Measurements from ENCODE around the gene TBC1D5. TPM values are rescaled to one million over a fixed set of nuclear protein-coding genes. Genes with fewer than 3 reads are reported as not detected.
"Not testable (repeated sequence)": the region's sequence is repeated elsewhere in the genome, so short reads cannot be mapped to it uniquely, and the experiment has no call there.

Gene TBC1D5
- total RNA-seq, 3 donors from 2014 or later (not counting 1 experiment from before 2014, with no cell fraction given), result 63.8 to 81.9 (median 74.9) TPM

GRCh38 chr3:17544632-17545031 lies 197.8 kb downstream of the TBC1D5 start:
- H3K27me3 Mint-ChIP-seq (ENCODE audit: low read depth in 2 of 2), result no peaks in the 10 kb centered on the region
- Histone ChIP-seq H3K4me3 (ENCODE audit: low read length) (no peak overlapping the region), H3K36me3 (ENCODE audit: control insufficient read depth, insufficient read depth, low read length) (peaks cover 2% of the 10 kb centered on the region), H3K27me3 (ENCODE audit: control insufficient read depth, insufficient read depth, low read length) (no peaks in the 10 kb centered on the region), H3K9me3 (ENCODE audit: control insufficient read depth, insufficient read depth, low read length) (no peaks in the 10 kb centered on the region), H3K4me1 (ENCODE audit: control insufficient read depth, insufficient read depth, low read length) (no peaks in the 10 kb centered on the region), H3K27ac (ENCODE audit: low read length) (no peak overlapping the region)
- intact Hi-C loops (cut with micrococcal nuclease), result no loop called here
- no peaks in the 10 kb centered on the region for H3K36me3 Mint-ChIP-seq
- no peak overlapping the region for H3K27ac Mint-ChIP-seq
- WGBS (ENCODE audit: insufficient coverage), result 100% methylated on average over 1 of the region's 2 CpGs
- ATAC-seq (no peak), DNase-seq (no peak)
- H3K4me3 Mint-ChIP-seq, result no peak overlapping the region
- TF ChIP-seq CTCF (IDR thresholded peaks at IDR 0.05), result no peak
- no peaks in the 10 kb centered on the region for H3K9me3 Mint-ChIP-seq
- H3K4me1 Mint-ChIP-seq, result no peaks in the 10 kb centered on the region

- Histone ChIP-seq H3K9me3 (ENCODE audit: control insufficient read depth, insufficient read depth, low read length) (no peaks in the 10 kb centered on the region), H3K36me3 (ENCODE audit: control insufficient read depth, insufficient read depth, low read length) (peaks cover 2% of the 10 kb centered on the region), H3K27me3 (ENCODE audit: control insufficient read depth, insufficient read depth, low read length) (no peaks in the 10 kb centered on the region), H3K4me3 (ENCODE audit: low read length) (no peak overlapping the region), H3K27ac (ENCODE audit: low read length) (no peak overlapping the region), H3K4me1 (ENCODE audit: control insufficient read depth, insufficient read depth, low read length) (no peaks in the 10 kb centered on the region)
- no peak overlapping the region for H3K4me3 Mint-ChIP-seq
- no peak for TF ChIP-seq CTCF (IDR thresholded peaks at IDR 0.05)
- ATAC-seq, result no peak
- no peak overlapping the region for H3K27ac Mint-ChIP-seq
- intact Hi-C loops (cut with micrococcal nuclease), result no loop called here
- peaks cover 0 to 9% of the 10 kb centered on the region in 2 donors for H3K4me1 Mint-ChIP-seq
- no peaks in the 10 kb centered on the region for H3K27me3 Mint-ChIP-seq (ENCODE audit: low read depth in 2 of 2)
- DNase-seq, result no peak
- no peaks in the 10 kb centered on the region for H3K9me3 Mint-ChIP-seq
- WGBS (ENCODE audit: insufficient coverage), result no CpG with 5 or more reads among the region's 1 CpG
- no peaks in the 10 kb centered on the region for H3K36me3 Mint-ChIP-seq
Observed at GRCh38 chr3:17542591-17542990, 199.8 kb downstream of the TBC1D5 start.

- no peak overlapping the region for H3K4me3 ChIP-seq (ENCODE audit: low read length)
- DNase-seq (no peak), ATAC-seq (no peak)
- 100% methylated on average over 2 of the region's 3 CpGs for WGBS (ENCODE audit: insufficient coverage)
- no peak overlapping the region for H3K4me3 Mint-ChIP-seq
- peaks cover 0 to 14% of the 10 kb centered on the region in 2 donors for H3K4me1 Mint-ChIP-seq
- H3K27me3 ChIP-seq (ENCODE audit: control insufficient read depth, insufficient read depth, low read length), result no peaks in the 10 kb centered on the region
- no peaks in the 10 kb centered on the region for H3K9me3 ChIP-seq (ENCODE audit: control insufficient read depth, insufficient read depth, low read length)
- no peaks in the 10 kb centered on the region for H3K9me3 Mint-ChIP-seq
- no peak overlapping the region for H3K27ac ChIP-seq (ENCODE audit: low read length)
- H3K36me3 Mint-ChIP-seq, result no peaks in the 10 kb centered on the region
- H3K27me3 Mint-ChIP-seq (ENCODE audit: low read depth in 2 of 2), result no peaks in the 10 kb centered on the region
- H3K27ac Mint-ChIP-seq, result no peak overlapping the region
- intact Hi-C loops (cut with micrococcal nuclease), result no loop called here
- H3K4me1 ChIP-seq (ENCODE audit: control insufficient read depth, insufficient read depth, low read length), result no peaks in the 10 kb centered on the region
- H3K36me3 ChIP-seq (ENCODE audit: control insufficient read depth, insufficient read depth, low read length), result peaks cover 2% of the 10 kb centered on the region
- no peak for TF ChIP-seq CTCF (IDR thresholded peaks at IDR 0.05)
Observed at GRCh38 chr3:17539436-17539835, 203.0 kb downstream of the TBC1D5 start.

GRCh38 chr3:17535274-17535673 lies 207.2 kb downstream of the TBC1D5 start:
- H3K9me3 Mint-ChIP-seq, result no peaks in the 10 kb centered on the region
- H3K9me3 ChIP-seq (ENCODE audit: control insufficient read depth, insufficient read depth, low read length), result no peaks in the 10 kb centered on the region
- H3K36me3 ChIP-seq (ENCODE audit: control insufficient read depth, insufficient read depth, low read length), result no peaks in the 10 kb centered on the region
- H3K4me3 Mint-ChIP-seq, result no peak overlapping the region
- H3K36me3 Mint-ChIP-seq, result no peaks in the 10 kb centered on the region
- H3K27me3 Mint-ChIP-seq (ENCODE audit: low read depth in 2 of 2), result no peaks in the 10 kb centered on the region
- no peaks in the 10 kb centered on the region for H3K4me1 ChIP-seq (ENCODE audit: control insufficient read depth, insufficient read depth, low read length)
- no peak overlapping the region for H3K4me3 ChIP-seq (ENCODE audit: low read length)
- H3K27ac ChIP-seq (ENCODE audit: low read length), result no peak overlapping the region
- ATAC-seq (no peak), DNase-seq (no peak)
- intact Hi-C loops (cut with micrococcal nuclease), result no loop called here
- WGBS (ENCODE audit: insufficient coverage), result 98% methylated on average over 2 of the region's 2 CpGs
- H3K27ac Mint-ChIP-seq, result no peak overlapping the region
- peaks cover 0 to 14% of the 10 kb centered on the region in 2 donors for H3K4me1 Mint-ChIP-seq
- no peak for TF ChIP-seq CTCF (IDR thresholded peaks at IDR 0.05)
- H3K27me3 ChIP-seq (ENCODE audit: control insufficient read depth, insufficient read depth, low read length), result no peaks in the 10 kb centered on the region

GRCh38 chr3:17532446-17532845 lies 210.0 kb downstream of the TBC1D5 start:
- not testable (repeated sequence) for H3K27ac Mint-ChIP-seq

More at GRCh38 chr3:17532446-17532845, 210.0 kb downstream of the TBC1D5 start:
- H3K4me3 ChIP-seq (ENCODE audit: low read length); DNase-seq; H3K9me3 Mint-ChIP-seq; H3K27me3 Mint-ChIP-seq (ENCODE audit: low read depth in 2 of 2); ATAC-seq; H3K36me3 Mint-ChIP-seq; H3K9me3 ChIP-seq (ENCODE audit: control insufficient read depth, insufficient read depth, low read length); H3K4me3 Mint-ChIP-seq; H3K27me3 ChIP-seq (ENCODE audit: control insufficient read depth, insufficient read depth, low read length); H3K36me3 ChIP-seq (ENCODE audit: control insufficient read depth, insufficient read depth, low read length); H3K27ac ChIP-seq (ENCODE audit: low read length); H3K4me1 ChIP-seq (ENCODE audit: control insufficient read depth, insufficient read depth, low read length); intact Hi-C loops (cut with micrococcal nuclease): not testable (repeated sequence)
- 100% methylated on average over 3 of the region's 4 CpGs for WGBS (ENCODE audit: insufficient coverage)
- peaks cover 0 to 12% of the 10 kb centered on the region in 2 donors for H3K4me1 Mint-ChIP-seq

All from natural killer cell (primary cell).